ENCODE data around the gene TMEM88. TPM values are rescaled to one million over a fixed set of nuclear protein-coding genes. Genes with fewer than 3 reads are reported as not detected.

TMEM88 gene
- total RNA-seq, 2 experiments from 2014 or later = 29.3 to 29.6 TPM

DNA sequence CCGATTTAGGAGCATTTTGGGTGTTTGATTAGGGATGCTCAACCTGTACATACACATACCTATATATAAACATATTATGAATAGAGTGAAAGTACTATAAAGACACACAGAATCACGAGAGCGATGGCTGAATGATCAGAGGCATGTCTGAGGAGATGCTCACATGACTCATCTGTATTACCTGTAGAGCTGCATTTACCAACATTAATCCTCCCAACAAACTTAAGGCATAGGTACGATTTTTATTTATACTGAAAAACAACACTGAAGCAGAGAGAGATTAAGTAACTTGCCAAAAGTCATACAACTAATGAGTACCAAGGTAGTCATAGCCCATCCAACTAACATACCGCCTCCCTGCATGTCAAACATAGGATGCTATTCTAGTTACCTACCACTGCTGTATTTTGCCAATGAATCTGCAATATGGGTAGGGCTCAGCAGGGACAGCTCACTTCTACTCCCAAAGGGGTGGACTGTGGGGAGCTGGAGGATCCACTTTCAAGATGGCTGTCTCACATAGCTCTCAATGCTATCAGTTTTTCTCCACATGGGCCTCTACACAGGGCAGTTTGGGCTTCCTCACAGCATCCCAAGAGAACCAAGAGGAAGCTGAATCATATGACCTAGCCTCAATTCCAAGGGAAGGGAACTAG lies 10.3 kb downstream of the TMEM88 start:
- peaks cover 20% of the 10 kb centered on the region for H3K4me1 ChIP-seq (ENCODE audit: insufficient read depth, low read length)
- ATAC-seq (ENCODE audit: poor library complexity) = no peak
- H3K4me3 ChIP-seq (ENCODE audit: low read length) = no peak overlapping the region
- intact Hi-C loops (cut with DNase I, micrococcal nuclease) = loop anchor here (5.0 to 10.0 kb wide), 2 partner anchors 50 to 177 kb away; partner anchors contain the start of gene RNF227 (in 2 of the 2)
- Mint-ChIP-seq H3K27ac (no peak overlapping the region), H3K27me3 (no peaks in the 10 kb centered on the region), H3K9me3 (no peaks in the 10 kb centered on the region), H3K4me1 (ENCODE audit: low read depth) (peaks cover 31% of the 10 kb centered on the region), H3K36me3 (ENCODE audit: low read depth) (peaks cover 11% of the 10 kb centered on the region), H3K4me3 (no peak overlapping the region)
- no peaks in the 10 kb centered on the region for H3K27me3 ChIP-seq (ENCODE audit: control insufficient read depth in 1 of 2, insufficient read depth in 2 of 2, low read length in 2 of 2)
- no peak overlapping the region for H3K27ac ChIP-seq (ENCODE audit: low read depth in 1 of 2, low read length in 2 of 2)
- POLR2A ChIA-PET = interaction anchor here (0.7 to 1.9 kb wide), 3 partner anchors 12 to 51 kb away, joined by 4 to 10 read pairs (median 4); partner anchors contain the start of gene RNF227
- TF ChIP-seq, protein P1, sequence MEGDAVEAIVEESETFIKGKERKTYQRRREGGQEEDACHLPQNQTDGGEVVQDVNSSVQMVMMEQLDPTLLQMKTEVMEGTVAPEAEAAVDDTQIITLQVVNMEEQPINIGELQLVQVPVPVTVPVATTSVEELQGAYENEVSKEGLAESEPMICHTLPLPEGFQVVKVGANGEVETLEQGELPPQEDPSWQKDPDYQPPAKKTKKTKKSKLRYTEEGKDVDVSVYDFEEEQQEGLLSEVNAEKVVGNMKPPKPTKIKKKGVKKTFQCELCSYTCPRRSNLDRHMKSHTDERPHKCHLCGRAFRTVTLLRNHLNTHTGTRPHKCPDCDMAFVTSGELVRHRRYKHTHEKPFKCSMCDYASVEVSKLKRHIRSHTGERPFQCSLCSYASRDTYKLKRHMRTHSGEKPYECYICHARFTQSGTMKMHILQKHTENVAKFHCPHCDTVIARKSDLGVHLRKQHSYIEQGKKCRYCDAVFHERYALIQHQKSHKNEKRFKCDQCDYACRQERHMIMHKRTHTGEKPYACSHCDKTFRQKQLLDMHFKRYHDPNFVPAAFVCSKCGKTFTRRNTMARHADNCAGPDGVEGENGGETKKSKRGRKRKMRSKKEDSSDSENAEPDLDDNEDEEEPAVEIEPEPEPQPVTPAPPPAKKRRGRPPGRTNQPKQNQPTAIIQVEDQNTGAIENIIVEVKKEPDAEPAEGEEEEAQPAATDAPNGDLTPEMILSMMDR (IDR thresholded peaks at IDR 0.05) = no peak
- DNase-seq = peak in 1 of 14 experiments; percentile 25
- H3K36me3 ChIP-seq (ENCODE audit: insufficient read depth, low read length) = no peaks in the 10 kb centered on the region
- CTCF ChIA-PET = interaction anchor here (1.2 to 7.9 kb wide), 3 partner anchors 33 to 192 kb away, joined by 3 to 48 read pairs (median 5); no protein-coding TSS in a partner anchor
- no peaks in the 10 kb centered on the region for H3K9me3 ChIP-seq (ENCODE audit: control insufficient read depth in 1 of 2, insufficient read depth in 1 of 2, low read length in 2 of 2)

DNA sequence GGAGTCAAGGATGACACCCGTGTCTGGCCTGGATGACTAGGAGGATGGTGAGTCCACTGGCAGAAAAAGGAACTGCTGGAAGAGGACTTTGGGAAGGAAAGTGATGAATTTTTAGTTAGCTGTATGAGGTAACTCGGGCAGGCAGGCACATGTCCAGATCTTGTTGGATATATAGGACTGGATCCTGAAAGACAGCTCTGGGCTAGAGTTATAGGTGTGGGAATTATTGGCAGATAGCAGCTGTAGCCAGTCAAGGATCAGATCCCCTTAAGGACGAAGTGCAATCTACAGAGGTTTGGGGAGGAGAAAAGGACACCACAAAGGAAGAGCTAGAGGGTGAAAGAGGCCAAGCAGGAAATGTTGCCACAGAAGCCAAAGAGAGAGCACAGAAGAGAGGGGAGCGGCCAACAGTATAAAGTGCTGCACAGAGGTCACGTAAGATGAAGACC lies 13.0 kb downstream of the TMEM88 start:
- ATAC-seq (ENCODE audit: poor library complexity) (peak; percentile 78), DNase-seq (peak in 3 of 14 experiments; percentile 38 to 49 (median 47))
- TF ChIP-seq, protein P1 (IDR thresholded peaks at IDR 0.05) = no peak
- ChIA-PET POLR2A (interaction anchor here (0.7 to 2.9 kb wide), 7 partner anchors 11 to 181 kb away, joined by 3 to 20 read pairs (median 3); partner anchors contain the start of genes CNTROB, NAA38, RNF227 and TP53), CTCF (interaction anchor here (1.1 to 4.9 kb wide), 3 partner anchors 10 to 45 kb away, joined by 3 to 17 read pairs (median 6); no protein-coding TSS in a partner anchor)
- Mint-ChIP-seq H3K4me1 (ENCODE audit: low read depth) (peaks cover 32% of the 10 kb centered on the region), H3K9me3 (no peaks in the 10 kb centered on the region), H3K27ac (peak overlapping the region; percentile 62), H3K27me3 (no peaks in the 10 kb centered on the region), H3K4me3 (peak overlapping the region; percentile 9), H3K36me3 (ENCODE audit: low read depth) (peaks cover 5% of the 10 kb centered on the region)
- Histone ChIP-seq H3K4me3 (ENCODE audit: low read length) (peak overlapping the region; percentile 26), H3K27me3 (ENCODE audit: control insufficient read depth in 1 of 2, insufficient read depth in 2 of 2, low read length in 2 of 2) (no peaks in the 10 kb centered on the region), H3K36me3 (ENCODE audit: insufficient read depth, low read length) (peaks cover 3% of the 10 kb centered on the region), H3K27ac (ENCODE audit: low read depth in 1 of 2, low read length in 2 of 2) (peak overlapping the region in 1 of 2 donors; percentile 52), H3K4me1 (ENCODE audit: insufficient read depth, low read length) (peaks cover 20% of the 10 kb centered on the region), H3K9me3 (ENCODE audit: control insufficient read depth in 1 of 2, insufficient read depth in 1 of 2, low read length in 2 of 2) (no peaks in the 10 kb centered on the region)
- intact Hi-C loops (cut with DNase I, micrococcal nuclease) = loop anchor here (10.0 kb wide), 1 partner anchor 47 kb away; the partner anchor contains the start of gene RNF227 (in 2 of the 2)

DNA sequence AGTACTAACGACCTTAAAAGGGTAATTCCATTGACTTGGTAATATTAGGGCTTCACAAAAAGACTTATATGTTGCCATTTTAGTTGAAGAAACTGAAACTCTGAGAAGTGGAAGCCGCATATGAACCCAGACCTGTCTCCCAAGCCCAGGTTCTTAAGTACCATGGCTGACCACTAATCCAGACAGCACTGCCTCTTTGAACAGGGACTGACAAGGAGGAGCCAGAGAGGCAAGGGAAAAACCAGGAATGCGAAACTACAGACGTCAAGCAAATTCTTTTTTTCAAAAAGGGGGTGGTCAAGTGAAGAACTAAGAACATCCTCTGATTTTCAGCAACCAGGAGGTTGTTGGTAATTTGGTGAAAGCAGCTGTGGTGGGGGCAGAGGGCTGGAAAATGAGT lies 18.2 kb downstream of the TMEM88 start:
- Mint-ChIP-seq H3K36me3 (ENCODE audit: low read depth) (peaks cover 30% of the 10 kb centered on the region), H3K27ac (no peak overlapping the region), H3K4me3 (no peak overlapping the region), H3K4me1 (ENCODE audit: low read depth) (peaks cover 28% of the 10 kb centered on the region), H3K9me3 (no peaks in the 10 kb centered on the region), H3K27me3 (no peaks in the 10 kb centered on the region)
- DNase-seq (no peak), ATAC-seq (ENCODE audit: poor library complexity) (no peak)
- intact Hi-C loops (cut with DNase I, micrococcal nuclease) = no loop called here
- Histone ChIP-seq H3K9me3 (ENCODE audit: control insufficient read depth in 1 of 2, insufficient read depth in 1 of 2, low read length in 2 of 2) (no peaks in the 10 kb centered on the region), H3K27me3 (ENCODE audit: control insufficient read depth in 1 of 2, insufficient read depth in 2 of 2, low read length in 2 of 2) (no peaks in the 10 kb centered on the region), H3K4me3 (ENCODE audit: low read length) (no peak overlapping the region), H3K4me1 (ENCODE audit: insufficient read depth, low read length) (peaks cover 12% of the 10 kb centered on the region), H3K27ac (ENCODE audit: low read depth in 1 of 2, low read length in 2 of 2) (no peak overlapping the region), H3K36me3 (ENCODE audit: insufficient read depth, low read length) (peaks cover 9% of the 10 kb centered on the region)
- CTCF ChIA-PET = interaction anchor here (1.7 kb wide), 1 partner anchor 11 kb away, joined by 11 read pairs; no protein-coding TSS in a partner anchor
- POLR2A ChIA-PET = interaction anchor here (0.9 kb wide), 1 partner anchor 16 kb away, joined by 3 read pairs; the partner anchor contains the start of genes CYB5D1 and NAA38
- TF ChIP-seq, protein P1 (IDR thresholded peaks at IDR 0.05) = no peak
